Lower lobe of right lung (tissue), 2 donors: ENCODE measurements around the gene KLF1. TPM values are rescaled to one million over a fixed set of nuclear protein-coding genes. Genes with fewer than 3 reads are reported as not detected.
"Not testable (repeated sequence)": the region's sequence is repeated elsewhere in the genome, so short reads cannot be mapped to it uniquely, and the experiment has no call there.

ENCODE experiments used
- ATAC-seq, 2 donors: fragments of 200-7000 bp; cut with Tn5 transposase; one replicate each; pipeline ENCODE4 v1.9.1; 2020 to 2022; ENCODE audit warnings: mild to moderate bottlenecking in 2 of 2, moderate library complexity in 2 of 2
- DNase-seq: peaks from one replicate; pipeline ENCODE4 v3.0.0-alpha.2; 2020
- H3K27ac ChIP-seq: fragments of 200-600 bp; one replicate; pipeline ENCODE4 v1.8.0; 2022
- H3K27me3 ChIP-seq: fragments of 200-600 bp; one replicate; pipeline ENCODE4 v1.8.0; 2022; ENCODE audit warnings: low read depth
- H3K36me3 ChIP-seq: fragments of 200-600 bp; one replicate; pipeline ENCODE4 v1.8.0; 2022; ENCODE audit warnings: mild to moderate bottlenecking
- H3K4me1 ChIP-seq: fragments of 200-600 bp; one replicate; pipeline ENCODE4 v1.8.0; 2022
- H3K4me3 ChIP-seq: fragments of 200-600 bp; one replicate; pipeline ENCODE4 v1.8.0; 2022; ENCODE audit warnings: mild to moderate bottlenecking
- H3K9me3 ChIP-seq: fragments of 200-600 bp; one replicate; pipeline ENCODE4 v1.8.0; 2022
- CTCF ChIP-seq: fragments of 200-600 bp; IDR thresholded peaks from one replicate; pipeline ENCODE4 v1.8.0; 2022; ENCODE audit warnings: antibody characterized with exemption, mild to moderate bottlenecking
- intact Hi-C: fragments of 100-400 bp; cut with DNase I; formaldehyde crosslinking; loops from one replicate; pipeline ENCODE4 v1.11.0; 2022
- total RNA-seq: library from RNA; stranded (reverse); fragmentation: NEBNext Ultra II Directional; extraction: Animal tissue kit (Norgen Biotek cat#: 25700); gene quantifications from one replicate; pipeline ENCODE4 v1.2.1, GENCODE V29; 2021
- donor health status: DM: no; HTN: yes; CAD: no; lungs with severe emphysema.

Gene KLF1
- total RNA-seq, 1 donor from 2014 or later, result 0.24 TPM

GRCh38 chr19:12930002-12930645 lies 43.1 kb upstream of the KLF1 start:
- DNase-seq (no peak), ATAC-seq (no peak)
- H3K27me3 ChIP-seq, result no peaks in the 10 kb centered on the region
- peaks cover 60% of the 10 kb centered on the region for H3K36me3 ChIP-seq
- no peak overlapping the region for H3K4me3 ChIP-seq
- H3K9me3 ChIP-seq, result no peaks in the 10 kb centered on the region
- intact Hi-C loops, result no loop called here
- peaks cover 16% of the 10 kb centered on the region for H3K4me1 ChIP-seq
- no peak for TF ChIP-seq CTCF
- H3K27ac ChIP-seq, result no peak overlapping the region

GRCh38 chr19:12924621-12925310 lies 37.8 kb upstream of the KLF1 start:
- Histone ChIP-seq H3K4me1 (no peaks in the 10 kb centered on the region), H3K27me3 (no peaks in the 10 kb centered on the region), H3K4me3 (no peak overlapping the region), H3K27ac (no peak overlapping the region), H3K9me3 (no peaks in the 10 kb centered on the region), H3K36me3 (peaks cover 78% of the 10 kb centered on the region)
- intact Hi-C loops, result no loop called here
- DNase-seq, result no peak
- ATAC-seq, result no peak
- TF ChIP-seq CTCF, result no peak

DNA sequence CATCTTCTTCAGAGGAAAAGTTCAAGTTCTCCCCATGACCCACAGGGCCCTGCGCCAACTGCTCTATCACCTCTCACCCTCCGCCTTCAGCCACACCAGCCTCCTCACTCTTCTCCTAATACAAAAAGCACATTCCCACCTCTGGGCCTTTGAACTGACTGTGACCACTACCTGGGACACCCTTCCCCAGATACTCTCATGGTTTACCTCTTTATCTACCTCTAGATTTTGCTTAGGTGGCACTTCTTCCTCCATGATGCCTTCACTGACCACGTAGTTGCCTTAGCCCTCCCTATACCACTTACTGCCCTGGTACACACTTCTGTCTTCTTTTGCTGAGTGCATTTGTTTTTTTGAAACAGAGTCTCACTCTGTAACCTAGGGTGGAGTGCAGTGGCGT lies 36.0 kb upstream of the KLF1 start:
- no peak overlapping the region for H3K4me3 ChIP-seq
- peaks cover 60% of the 10 kb centered on the region for H3K36me3 ChIP-seq
- DNase-seq (no peak), ATAC-seq (no peak)
- H3K9me3 ChIP-seq, result no peaks in the 10 kb centered on the region
- no peaks in the 10 kb centered on the region for H3K27me3 ChIP-seq
- H3K4me1 ChIP-seq, result peaks cover 6% of the 10 kb centered on the region
- TF ChIP-seq CTCF, result no peak
- no peak overlapping the region for H3K27ac ChIP-seq
- intact Hi-C loops, result no loop called here

GRCh38 chr19:12921047-12921446 lies 34.0 kb upstream of the KLF1 start:
- Histone ChIP-seq H3K27me3 (no peaks in the 10 kb centered on the region), H3K9me3 (no peaks in the 10 kb centered on the region), H3K27ac (no peak overlapping the region), H3K4me1 (peaks cover 6% of the 10 kb centered on the region), H3K4me3 (no peak overlapping the region), H3K36me3 (peaks cover 41% of the 10 kb centered on the region)
- ATAC-seq, result no peak
- DNase-seq, result no peak
- intact Hi-C loops, result no loop called here
- no peak for TF ChIP-seq CTCF

- ATAC-seq (no peak), DNase-seq (no peak)
- Histone ChIP-seq H3K4me3 (no peak overlapping the region), H3K27me3 (no peaks in the 10 kb centered on the region), H3K9me3 (no peaks in the 10 kb centered on the region), H3K36me3 (peaks cover 13% of the 10 kb centered on the region), H3K4me1 (peaks cover 16% of the 10 kb centered on the region), H3K27ac (no peak overlapping the region)
- intact Hi-C loops, result no loop called here
- no peak for TF ChIP-seq CTCF
Observed at GRCh38 chr19:12918253-12918652, 31.3 kb upstream of the KLF1 start.

DNA sequence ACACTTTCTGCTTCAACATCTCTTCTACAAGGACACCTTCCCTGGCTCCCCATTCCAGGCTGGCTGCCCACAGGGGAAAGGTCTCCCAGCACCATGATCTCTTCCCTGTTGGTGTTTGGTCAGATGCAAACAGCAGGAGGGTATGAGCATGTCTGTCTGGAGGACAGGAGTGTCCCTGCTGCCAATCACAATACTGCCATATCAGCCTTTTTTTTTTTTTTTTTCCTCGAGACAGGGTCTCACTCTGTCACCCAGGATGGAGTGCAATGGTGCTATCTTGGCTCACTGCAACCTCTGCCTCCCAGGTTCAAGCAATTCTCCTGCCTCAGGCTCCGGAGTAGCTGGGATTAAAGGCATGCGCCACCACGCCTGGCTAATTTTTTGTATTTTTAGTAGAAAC lies 28.9 kb upstream of the KLF1 start:
- intact Hi-C loops, H3K27me3 ChIP-seq, ATAC-seq, H3K9me3 ChIP-seq, H3K27ac ChIP-seq, H3K4me3 ChIP-seq, H3K36me3 ChIP-seq, DNase-seq: not testable (repeated sequence)
- peaks cover 27% of the 10 kb centered on the region for H3K4me1 ChIP-seq
